ENCODE measurements around the gene PLAAT2. TPM values are rescaled to one million over a fixed set of nuclear protein-coding genes. Genes with fewer than 3 reads are reported as not detected.

Gene PLAAT2
- total and polyA plus RNA-seq, 10 of the 15 experiments (the other 5 are each of a cell fraction or from before 2014, with no cell fraction given), result 4.6 to 25.9 (median 8.6) TPM

- no peak overlapping the region for H3K4me3 ChIP-seq
- H3K27ac ChIP-seq (ENCODE audit: control insufficient read depth, insufficient read depth), result no peak overlapping the region
- ATAC-seq (no peak), DNase-seq (ENCODE audit: low read depth, low spot score) (no peak), FAIRE-seq (no peak)
- H3K4me1 ChIP-seq (ENCODE audit: control insufficient read depth, insufficient read depth, low read length), result peaks cover 4% of the 10 kb centered on the region; the same call in 1 of the 2 replicates
- no peaks in the 10 kb centered on the region for H3K79me2 ChIP-seq (ENCODE audit: control insufficient read depth, insufficient read depth, low read length)
- ChIA-PET SMC1A (ENCODE audit: uncharacterized antibody, unreplicated experiment) (no interaction called here), RAD21 (ENCODE audit: unreplicated experiment) (no interaction called here), CTCF (no interaction called here), POLR2A (no interaction called here)
- no peak overlapping the region for H3K9ac ChIP-seq (ENCODE audit: control insufficient read depth, insufficient read depth, low read length)
- no peaks in the 10 kb centered on the region for H3K27me3 ChIP-seq (replicated peaks in 1 of 2; ENCODE audit: control insufficient read depth in 2 of 2, insufficient read depth in 2 of 2, low read length in 1 of 2)
- H2AFZ ChIP-seq (ENCODE audit: control insufficient read depth, low read depth, low read length), result no peak overlapping the region
- H4K20me1 ChIP-seq (ENCODE audit: control insufficient read depth, insufficient read depth), result no peaks in the 10 kb centered on the region
- WGBS (ENCODE audit: insufficient coverage, insufficient replicate concordance, low lambda C conversion rate, missing lambda C conversion rate), result 38% methylated on average over 2 of the region's 2 CpGs
- intact Hi-C loops (cut with micrococcal nuclease; ENCODE audit: unreplicated experiment), result no loop called here
- TF ChIP-seq SIN3A (IDR thresholded peaks at IDR 0.05; ENCODE audit: low read depth, low read length), result no peak
- TF ChIP-seq HDGF (IDR thresholded peaks at IDR 0.05), result no peak
- TF ChIP-seq, protein P1, sequence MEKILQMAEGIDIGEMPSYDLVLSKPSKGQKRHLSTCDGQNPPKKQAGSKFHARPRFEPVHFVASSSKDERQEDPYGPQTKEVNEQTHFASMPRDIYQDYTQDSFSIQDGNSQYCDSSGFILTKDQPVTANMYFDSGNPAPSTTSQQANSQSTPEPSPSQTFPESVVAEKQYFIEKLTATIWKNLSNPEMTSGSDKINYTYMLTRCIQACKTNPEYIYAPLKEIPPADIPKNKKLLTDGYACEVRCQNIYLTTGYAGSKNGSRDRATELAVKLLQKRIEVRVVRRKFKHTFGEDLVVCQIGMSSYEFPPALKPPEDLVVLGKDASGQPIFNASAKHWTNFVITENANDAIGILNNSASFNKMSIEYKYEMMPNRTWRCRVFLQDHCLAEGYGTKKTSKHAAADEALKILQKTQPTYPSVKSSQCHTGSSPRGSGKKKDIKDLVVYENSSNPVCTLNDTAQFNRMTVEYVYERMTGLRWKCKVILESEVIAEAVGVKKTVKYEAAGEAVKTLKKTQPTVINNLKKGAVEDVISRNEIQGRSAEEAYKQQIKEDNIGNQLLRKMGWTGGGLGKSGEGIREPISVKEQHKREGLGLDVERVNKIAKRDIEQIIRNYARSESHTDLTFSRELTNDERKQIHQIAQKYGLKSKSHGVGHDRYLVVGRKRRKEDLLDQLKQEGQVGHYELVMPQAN (conservative IDR thresholded peaks at IDR 0.05), result no peak
- TF ChIP-seq FOS (IDR thresholded peaks at IDR 0.05; ENCODE audit: borderline replicate concordance, extremely low read depth, insufficient read length), result no peak
- TF ChIP-seq USF1 (IDR thresholded peaks at IDR 0.05; ENCODE audit: borderline replicate concordance, extremely low read length, insufficient read depth, low read depth, low read length), result no peak
- TF ChIP-seq EP300 (IDR thresholded peaks at IDR 0.05; ENCODE audit: borderline replicate concordance in 1 of 2, control insufficient read depth in 1 of 2, low read depth in 2 of 2, low read length in 2 of 2), result no peak
- TF ChIP-seq ASH2L (IDR thresholded peaks at IDR 0.05; ENCODE audit: borderline replicate concordance, low read depth), result no peak
- no peak for TF ChIP-seq ZNF622 (IDR thresholded peaks at IDR 0.05)
- TF ChIP-seq YY1 (IDR thresholded peaks at IDR 0.05; ENCODE audit: low read depth, low read length), result no peak
- no peak for TF ChIP-seq KLF5 (IDR thresholded peaks at IDR 0.05; ENCODE audit: partially characterized antibody)
- TF ChIP-seq POLR2AphosphoS2 (IDR thresholded peaks at IDR 0.05; ENCODE audit: low read depth, low read length), result no peak
- no peak for TF ChIP-seq RELB (IDR thresholded peaks at IDR 0.05; ENCODE audit: low read depth)
- TF ChIP-seq CHD1 (IDR thresholded peaks at IDR 0.05; ENCODE audit: low read depth, low read length), result no peak
- no peak for TF ChIP-seq SKIL (IDR thresholded peaks at IDR 0.05; ENCODE audit: low read depth, poor library complexity, severe bottlenecking)
- in situ Hi-C loops (cut with MboI), result no loop called here
- BruUV-seq (replicated peaks), result no TSS peak
- H3K4me2 ChIP-seq (ENCODE audit: control insufficient read depth, insufficient read depth), result no peak overlapping the region
- no peaks in the 10 kb centered on the region for H3K36me3 ChIP-seq (ENCODE audit: control insufficient read depth in 2 of 2, insufficient read depth in 2 of 2, low read length in 1 of 2)
- H3K9me3 ChIP-seq (replicated peaks; ENCODE audit: control insufficient read depth, insufficient read depth, low read length), result peaks cover 2% of the 10 kb centered on the region; the same call in 2 of the 3 replicates
Observed at GRCh38 chr11:63527667-63528066, 35.5 kb downstream of the PLAAT2 start.

Data from GM12878 (cell line).